GM12878 (cell line): ENCODE measurements around the gene GBP2. TPM values are rescaled to one million over a fixed set of nuclear protein-coding genes. Genes with fewer than 3 reads are reported as not detected.

Experiments
- ATAC-seq: fragments of 200-7000 bp; cut with Tn5 transposase; 3 replicates; pipeline ENCODE4 v1.9.1; 2020; ENCODE audit warnings: mild to moderate bottlenecking, moderate library complexity
- BruUV-seq: library from RNA; stranded (reverse); fragments of 400-500 nt; replicated peaks from 2 replicates; lab custom pipeline; 2021; lab: Mats Ljungman, UMichigan
- CTCF ChIA-PET: fragments of 300-600 bp; sonication (Branson Sonifier 250); formaldehyde crosslinking; extraction: SDS; loops from one replicate; lab custom pipeline; 2021; ENCODE audit warnings: inconsistent platforms; lab: Yijun Ruan, JAX
- POLR2A ChIA-PET: fragments of 350-600 bp; formaldehyde crosslinking; extraction: SDS; loops from one replicate; lab custom pipeline; 2021; ENCODE audit warnings: inconsistent platforms; lab: Charles Lee
- RAD21 ChIA-PET: fragments of 300-600 bp; sonication (Branson Sonifier 250); formaldehyde crosslinking; loops from one replicate; lab custom pipeline; 2023; ENCODE audit warnings: antibody characterized with exemption; ENCODE audit not compliant: unreplicated experiment; lab: Charles Lee
- SMC1A ChIA-PET: fragments of 300-600 bp; sonication (Branson Sonifier 250); formaldehyde crosslinking; loops from one replicate; lab custom pipeline; 2023; ENCODE audit not compliant: unreplicated experiment, uncharacterized antibody; lab: Charles Lee
- DNase-seq: peaks from one replicate; pipeline ENCODE4 v3.0.0-alpha.2; 2011; ENCODE audit warnings: low read depth, low spot score
- FAIRE-seq: peaks from 3 replicates; lab custom pipeline; 2011; peaks lifted over from hg19 to GRCh38; lab: Jason Lieb, UNC
- H2AFZ ChIP-seq: 2 replicates; pipeline ENCODE4 v1.6.0; 2011; ENCODE audit warnings: low read depth, low read length, control low read depth; ENCODE audit not compliant: control insufficient read depth
- H3K27ac ChIP-seq: 2 replicates; pipeline ENCODE4 v1.5.1; 2011; ENCODE audit warnings: control low read depth; ENCODE audit not compliant: control insufficient read depth, insufficient read depth
- H3K27me3 ChIP-seq, 2 experiments: replicated peaks in 1 of 2; 2 replicates each; pipeline versions ENCODE4 v1.6.0 to v1.6.1; 2011; ENCODE audit warnings: low read length in 1 of 2; ENCODE audit not compliant: control insufficient read depth in 2 of 2, insufficient read depth in 2 of 2
- H3K36me3 ChIP-seq, 2 experiments: 2 replicates each; pipeline ENCODE4 v1.5.1; 2011; ENCODE audit warnings: low read length in 1 of 2; ENCODE audit not compliant: control insufficient read depth in 2 of 2, insufficient read depth in 2 of 2
- H3K4me1 ChIP-seq: 2 replicates; pipeline ENCODE4 v1.6.1; 2011; ENCODE audit warnings: mild to moderate bottlenecking, low read length, moderate library complexity, mixed read lengths; ENCODE audit not compliant: control insufficient read depth, insufficient read depth
- H3K4me2 ChIP-seq: 2 replicates; pipeline ENCODE4 v1.6.0; 2011; ENCODE audit warnings: control low read depth; ENCODE audit not compliant: control insufficient read depth, insufficient read depth
- H3K4me3 ChIP-seq: fragments of 200-600 bp; sonication (generic); 2 replicates; pipeline ENCODE4 v1.5.1; 2016
- H3K79me2 ChIP-seq: 2 replicates; pipeline ENCODE4 v1.6.0; 2011; ENCODE audit warnings: low read length; ENCODE audit not compliant: control insufficient read depth, insufficient read depth
- H3K9ac ChIP-seq: 2 replicates; pipeline ENCODE4 v1.8.0; 2011; ENCODE audit warnings: low read length, control low read depth, mixed read lengths; ENCODE audit not compliant: control insufficient read depth, insufficient read depth
- H3K9me3 ChIP-seq: replicated peaks from 3 replicates; pipeline ENCODE4 v1.5.1; 2011; ENCODE audit warnings: mild to moderate bottlenecking, low read length; ENCODE audit not compliant: control insufficient read depth, insufficient read depth
- H4K20me1 ChIP-seq: 2 replicates; pipeline ENCODE4 v1.6.0; 2011; ENCODE audit not compliant: control insufficient read depth, insufficient read depth
- CBFB ChIP-seq: IDR thresholded peaks from 2 replicates; pipeline ENCODE4 v1.6.1; 2016; ENCODE audit warnings: antibody characterized with exemption, low read depth
- CEBPB ChIP-seq, 2 experiments: fragments of 150-350 bp in 1 of 2; IDR thresholded peaks; 2 replicates each; pipeline ENCODE4 v1.6.1; 2012 to 2014; ENCODE audit warnings: low read depth in 2 of 2, low read length in 2 of 2, borderline replicate concordance in 1 of 2, inconsistent platforms in 1 of 2
- E2F8 ChIP-seq: fragments of 450-650 bp; IDR thresholded peaks from 2 replicates; pipeline ENCODE4 v1.6.1; 2018; ENCODE audit warnings: mild to moderate bottlenecking, low read depth, moderate library complexity; ENCODE audit not compliant: partially characterized antibody
- HCFC1 ChIP-seq: fragments of 150-350 bp; IDR thresholded peaks from 2 replicates; pipeline ENCODE4 v1.6.1; 2014; ENCODE audit warnings: low read length
- HDAC6 ChIP-seq: fragments of 200-600 bp; sonication (generic); IDR thresholded peaks from one replicate; pipeline ENCODE4 v1.8.0; 2017; ENCODE audit warnings: antibody characterized with exemption; ENCODE audit not compliant: unreplicated experiment
- ZBTB4 ChIP-seq: fragments of 450-650 bp; formaldehyde crosslinking; IDR thresholded peaks from 2 replicates; pipeline ENCODE4 v1.4.0; 2022; ENCODE audit warnings: mild to moderate bottlenecking, moderate library complexity
- ZNF24 ChIP-seq: fragments of 450-650 bp; IDR thresholded peaks from 2 replicates; pipeline ENCODE4 v1.6.1; 2017; ENCODE audit warnings: antibody characterized with exemption, mild to moderate bottlenecking
- WGBS: methylation state at CpG from one replicate; pipeline ENCODE4 v1.1.6; 2016; ENCODE audit warnings: low lambda C conversion rate; ENCODE audit not compliant: insufficient replicate concordance, insufficient coverage; ENCODE audit errors: missing lambda C conversion rate; 5-methylcytosine and 5-hydroxymethylcytosine counted together
- in situ Hi-C: fragments of 300-500 bp; cut with MboI; formaldehyde crosslinking; loops from 9 replicates; pipeline ENCODE4 v1.14.3; 2018; ENCODE audit warnings: mixed read lengths
- intact Hi-C: fragments of 100-400 bp; cut with micrococcal nuclease; formaldehyde crosslinking; loops from one replicate; pipeline ENCODE4 v1.14.2; 2022; ENCODE audit not compliant: unreplicated experiment
- polyA plus RNA-seq, 11 experiments: library from polyadenylated mRNA; depleted of rRNA in 4 of 11; unstranded in 6 of 11; stranded (reverse) in 5 of 11; fragments of >200 nt; fragmentation: Nextera tagmentation in 4 of 11; fragmentation: Illumina TruSeq in 1 of 11; extraction: Ambion mirVana in 4 of 11; extraction: Trizol in 1 of 11; gene quantifications; 1 replicate in 1 of 11; 2 replicates in 10 of 11; pipeline versions ENCODE4 v1.2.1 to v1.2.3, GENCODE V29; 2011 to 2016; ENCODE audit warnings: inconsistent platforms in 2 of 11, missing spikeins in 2 of 11, low read depth in 1 of 11
- total RNA-seq, 4 experiments: library from RNA; depleted of rRNA in 3 of 4; stranded (reverse); fragments of >200 nt in 3 of 4; fragmentation: Illumina TruSeq in 1 of 4; extraction: Trizol in 1 of 4; gene quantifications; 2 replicates each; pipeline versions ENCODE4 v1.2.1 to v1.2.3, GENCODE V29; 2013 to 2021

The GBP2 gene
- total and polyA plus RNA-seq, 10 of the 15 experiments (the other 5 are each of a cell fraction or from before 2014, with no cell fraction given), result 1.6 to 5.9 (median 3.2) TPM

- no peak for TF ChIP-seq E2F8
- Histone ChIP-seq H3K27ac (no peak overlapping the region), H3K4me3 (no peak overlapping the region), H2AFZ (no peak overlapping the region), H3K79me2 (no peaks in the 10 kb centered on the region), H4K20me1 (no peaks in the 10 kb centered on the region), H3K36me3 (no peaks in the 10 kb centered on the region), H3K9me3 (no peaks in the 10 kb centered on the region), H3K4me1 (no peaks in the 10 kb centered on the region), H3K4me2 (no peak overlapping the region), H3K27me3 (no peaks in the 10 kb centered on the region), H3K9ac (no peak overlapping the region)
- intact Hi-C loops (no loop called here), in situ Hi-C loops (no loop called here)
- WGBS, result 61% methylated on average over 5 of the region's 5 CpGs
- ATAC-seq, result no peak
- no peak for FAIRE-seq
- ChIA-PET SMC1A (interaction anchor here (0.6 kb wide), 1 partner anchor 191 kb away, joined by 3 read pairs; no protein-coding TSS in a partner anchor), RAD21 (no interaction called here), CTCF (no interaction called here), POLR2A (interaction anchor here (0.7 kb wide), 1 partner anchor 636 kb away, joined by 3 read pairs; no protein-coding TSS in a partner anchor)
- no TSS peak for BruUV-seq
- no peak for DNase-seq
Measured at GRCh38 chr1:89165811-89166210, 39.9 kb upstream of the GBP2 start.

- WGBS, result 8% methylated on average over 1 of the region's 1 CpG
- intact Hi-C loops (no loop called here), in situ Hi-C loops (no loop called here)
- ATAC-seq (no peak), FAIRE-seq (no peak), DNase-seq (no peak)
- POLR2A ChIA-PET, result no interaction called here
- H3K36me3 ChIP-seq, result no peaks in the 10 kb centered on the region
- H3K4me1 ChIP-seq, result no peaks in the 10 kb centered on the region
- no peaks in the 10 kb centered on the region for H4K20me1 ChIP-seq
- no peak overlapping the region for H3K4me3 ChIP-seq
- H3K9ac ChIP-seq, result no peak overlapping the region
- no peaks in the 10 kb centered on the region for H3K27me3 ChIP-seq
- CTCF ChIA-PET, result no interaction called here
- RAD21 ChIA-PET, result no interaction called here
- TF ChIP-seq CBFB (no peak), CEBPB (IDR thresholded peaks at IDR 0.05; ENCODE audit: borderline replicate concordance in 1 of 2, low read depth in 2 of 2, low read length in 2 of 2) (no peak), HCFC1 (no peak), ZBTB4 (no peak), ZNF24 (no peak), HDAC6 (no peak)
- H3K4me2 ChIP-seq, result no peak overlapping the region
- no peak overlapping the region for H2AFZ ChIP-seq
- H3K79me2 ChIP-seq, result no peaks in the 10 kb centered on the region
- no peaks in the 10 kb centered on the region for H3K9me3 ChIP-seq
- no peak overlapping the region for H3K27ac ChIP-seq
- SMC1A ChIA-PET, result no interaction called here
- BruUV-seq, result no TSS peak
Measured at GRCh38 chr1:89151047-89151446, 25.1 kb upstream of the GBP2 start.
